Fibroblast of mammary gland (primary cell): ENCODE measurements around the gene FBXL7.

Source experiments
- DNase-seq: peaks from one replicate; pipeline ENCODE4 v3.0.0-alpha.2; 2010; ENCODE audit warnings: low read depth
- H3K4me3 ChIP-seq: 2 replicates; pipeline ENCODE4 v1.5.1; 2011; ENCODE audit warnings: low read depth, mild to moderate bottlenecking, low read length, moderate library complexity; ENCODE audit not compliant: control insufficient read depth
- TF ChIP-seq, protein P1 (sequence below): conservative IDR thresholded peaks from 2 replicates; pipeline ENCODE4 v1.5.1; 2011; ENCODE audit warnings: low read depth, low read length, inconsistent platforms; ENCODE audit not compliant: control insufficient read depth, insufficient read depth

FBXL7 gene

DNA sequence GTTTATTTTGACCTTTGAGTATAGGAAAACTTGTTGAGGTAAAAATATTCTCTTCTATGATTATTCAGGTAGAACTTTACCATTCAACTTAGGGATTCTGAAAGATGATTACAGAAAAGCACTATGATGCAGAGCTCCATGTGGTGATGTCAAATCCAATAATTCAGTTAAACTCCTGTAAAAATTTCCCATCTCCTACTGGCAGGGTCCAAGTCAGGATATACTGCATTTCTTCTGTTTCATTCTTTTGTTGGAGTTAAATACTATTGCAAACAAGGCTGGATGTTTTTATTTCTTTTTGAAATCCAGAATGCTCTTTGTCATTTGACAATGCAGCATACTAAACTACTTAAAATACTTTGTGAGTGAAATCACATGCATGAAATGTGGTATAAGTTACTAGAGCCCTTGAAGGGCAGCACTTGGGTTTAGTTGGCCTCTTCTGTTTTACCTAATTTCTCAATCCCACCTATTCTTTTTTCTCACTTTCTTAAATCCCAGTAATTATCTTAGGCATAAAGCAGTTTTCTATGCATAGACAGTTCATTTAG is 204.5 kb downstream of the FBXL7 start:
- TF ChIP-seq, protein P1, sequence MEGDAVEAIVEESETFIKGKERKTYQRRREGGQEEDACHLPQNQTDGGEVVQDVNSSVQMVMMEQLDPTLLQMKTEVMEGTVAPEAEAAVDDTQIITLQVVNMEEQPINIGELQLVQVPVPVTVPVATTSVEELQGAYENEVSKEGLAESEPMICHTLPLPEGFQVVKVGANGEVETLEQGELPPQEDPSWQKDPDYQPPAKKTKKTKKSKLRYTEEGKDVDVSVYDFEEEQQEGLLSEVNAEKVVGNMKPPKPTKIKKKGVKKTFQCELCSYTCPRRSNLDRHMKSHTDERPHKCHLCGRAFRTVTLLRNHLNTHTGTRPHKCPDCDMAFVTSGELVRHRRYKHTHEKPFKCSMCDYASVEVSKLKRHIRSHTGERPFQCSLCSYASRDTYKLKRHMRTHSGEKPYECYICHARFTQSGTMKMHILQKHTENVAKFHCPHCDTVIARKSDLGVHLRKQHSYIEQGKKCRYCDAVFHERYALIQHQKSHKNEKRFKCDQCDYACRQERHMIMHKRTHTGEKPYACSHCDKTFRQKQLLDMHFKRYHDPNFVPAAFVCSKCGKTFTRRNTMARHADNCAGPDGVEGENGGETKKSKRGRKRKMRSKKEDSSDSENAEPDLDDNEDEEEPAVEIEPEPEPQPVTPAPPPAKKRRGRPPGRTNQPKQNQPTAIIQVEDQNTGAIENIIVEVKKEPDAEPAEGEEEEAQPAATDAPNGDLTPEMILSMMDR, result no peak
- DNase-seq, result peak; percentile 42
- no peak overlapping the region for H3K4me3 ChIP-seq

GRCh38 chr5:15707631-15708030 is 207.7 kb downstream of the FBXL7 start:
- DNase-seq, result no peak
- H3K4me3 ChIP-seq, result no peak overlapping the region
- TF ChIP-seq, protein P1, result no peak

- TF ChIP-seq, protein P1, result no peak
- no peak overlapping the region for H3K4me3 ChIP-seq
- no peak for DNase-seq
Measured at GRCh38 chr5:15711892-15712291, 211.9 kb downstream of the FBXL7 start.

- no peak for DNase-seq
- TF ChIP-seq, protein P1, result no peak
- no peak overlapping the region for H3K4me3 ChIP-seq
Measured at GRCh38 chr5:15715535-15715934, 215.6 kb downstream of the FBXL7 start.

- DNase-seq, result no peak
- TF ChIP-seq, protein P1, result no peak
- no peak overlapping the region for H3K4me3 ChIP-seq
Measured at GRCh38 chr5:15715967-15716366, 216.0 kb downstream of the FBXL7 start.

DNA sequence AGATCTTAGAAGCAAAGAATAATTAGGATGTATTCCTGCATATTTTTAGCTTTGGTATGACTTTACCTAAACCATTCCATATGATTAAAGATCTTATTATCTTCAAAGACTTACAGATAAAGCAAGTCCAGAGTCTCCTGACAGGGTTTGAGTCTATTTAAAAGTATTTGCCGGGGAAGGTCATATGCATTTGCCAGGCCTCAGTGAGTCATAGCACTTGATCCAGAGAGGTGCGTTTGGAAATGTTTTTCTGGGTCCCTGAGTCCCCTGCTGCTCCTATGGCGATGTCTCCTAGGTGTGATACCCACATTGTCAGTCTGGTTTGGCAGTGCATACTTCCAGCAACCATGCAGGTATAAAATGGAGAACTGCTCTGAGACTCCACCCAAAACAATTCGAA is 217.0 kb downstream of the FBXL7 start:
- TF ChIP-seq, protein P1, result no peak
- DNase-seq, result peak; percentile 44
- H3K4me3 ChIP-seq, result no peak overlapping the region
